Left cardiac atrium (tissue), 2 donors: ENCODE results near the gene TXNDC12. TPM values are rescaled to one million over a fixed set of nuclear protein-coding genes. Genes with fewer than 3 reads are reported as not detected.

Source experiments
- total RNA-seq, 2 donors: library from RNA; stranded (reverse); fragmentation: NEBNext Ultra II Directional; extraction: Animal tissue kit (Norgen Biotek cat#: 25700); gene quantifications; one replicate each; pipeline ENCODE4 v1.2.1, GENCODE V29; 2021
- donor health status: DM: no; HTN: yes; CAD: no; lungs with severe emphysema.
- donor health status: DM: yes; HTN: yes; CAD: no.

Gene TXNDC12
- total RNA-seq, 2 donors from 2014 or later = 29.9 to 38.7 TPM

Other genes starting within 250 kb of the TXNDC12 start
- gene NRDC, start 176.5 kb downstream of the TXNDC12 start, total RNA-seq = 100 to 1,000 TPM; 120 to 136 TPM
- not detected for gene RAB3B, start 64.5 kb downstream of the TXNDC12 start, total RNA-seq
- gene KTI12, start 21.4 kb downstream of the TXNDC12 start, total RNA-seq = 1 to 10 TPM; 3.9 to 5.4 TPM
- gene BTF3L4, start 1.1 kb upstream of the TXNDC12 start, total RNA-seq = 10 to 100 TPM; 28.7 to 36.3 TPM
- 10 to 100 TPM; 15.5 to 16.1 TPM for gene ZFYVE9, start 86.9 kb upstream of the TXNDC12 start, total RNA-seq